DND-41 (cell line): ENCODE data around the gene MYRIP.

Experiments used
- ATAC-seq: fragments of 200-7000 bp; cut with Tn5 transposase; 3 replicates; pipeline ENCODE4 v1.9.1; 2021; ENCODE audit warnings: low read depth; ENCODE audit not compliant: insufficient read depth
- DNase-seq: peaks from one replicate; pipeline ENCODE4 v3.0.0-alpha.2; 2020
- H2AFZ ChIP-seq: 2 replicates; pipeline ENCODE4 v1.6.0; 2012; ENCODE audit warnings: low read depth, low read length
- H3K27ac ChIP-seq: 2 replicates; pipeline ENCODE4 v1.5.1; 2012; ENCODE audit warnings: low read length, inconsistent platforms
- H3K27me3 ChIP-seq: fragments of 200-600 bp; sonication (generic); 2 replicates; pipeline ENCODE4 v1.6.0; 2012; ENCODE audit warnings: low read length, mild to moderate bottlenecking, inconsistent platforms; ENCODE audit not compliant: insufficient read depth, poor library complexity
- H3K36me3 ChIP-seq: 2 replicates; pipeline ENCODE4 v1.5.1; 2012; ENCODE audit warnings: low read length, inconsistent platforms; ENCODE audit not compliant: insufficient read depth
- H3K4me1 ChIP-seq: 2 replicates; pipeline ENCODE4 v1.5.1; 2012; ENCODE audit warnings: mild to moderate bottlenecking, low read length; ENCODE audit not compliant: insufficient read depth
- H3K4me2 ChIP-seq: 2 replicates; pipeline ENCODE4 v1.6.0; 2012; ENCODE audit warnings: mild to moderate bottlenecking, moderate library complexity, low read length, inconsistent platforms; ENCODE audit not compliant: insufficient read depth
- H3K4me3 ChIP-seq, 2 experiments: fragments of 200-600 bp in 1 of 2; shearing (Covaris generic) in 1 of 2; 2 replicates each; pipeline ENCODE4 v1.5.1; 2012 to 2016; ENCODE audit warnings: inconsistent platforms in 2 of 2, low read length in 2 of 2, mild to moderate bottlenecking in 2 of 2, low read depth in 1 of 2, moderate library complexity in 1 of 2
- H3K79me2 ChIP-seq: 2 replicates; pipeline ENCODE4 v1.6.0; 2012; ENCODE audit warnings: low read length, inconsistent platforms; ENCODE audit not compliant: insufficient read depth
- H3K9ac ChIP-seq: 2 replicates; pipeline ENCODE4 v1.6.0; 2012; ENCODE audit warnings: low read depth, mild to moderate bottlenecking, inconsistent platforms, low read length, moderate library complexity
- H3K9me3 ChIP-seq: 2 replicates; pipeline ENCODE4 v1.5.1; 2012; ENCODE audit warnings: low read length, moderate library complexity, mild to moderate bottlenecking, inconsistent platforms; ENCODE audit not compliant: insufficient read depth, severe bottlenecking
- H4K20me1 ChIP-seq: 2 replicates; pipeline ENCODE4 v1.6.0; 2012; ENCODE audit warnings: low read length; ENCODE audit not compliant: insufficient read depth
- EZH2 ChIP-seq: IDR thresholded peaks from 3 replicates; pipeline ENCODE4 v1.6.1; 2012; ENCODE audit warnings: borderline replicate concordance, low read depth, mild to moderate bottlenecking, moderate library complexity, low read length, inconsistent platforms; ENCODE audit not compliant: severe bottlenecking
- TF ChIP-seq, protein P1 (sequence below): IDR thresholded peaks from 2 replicates; pipeline ENCODE4 v1.5.1; 2012; ENCODE audit warnings: borderline replicate concordance, low read length, moderate library complexity, mild to moderate bottlenecking; ENCODE audit not compliant: poor library complexity, severe bottlenecking; ENCODE audit errors: extremely low read depth

MYRIP gene

GRCh38 chr3:39907981-39908380 lies 98.6 kb downstream of the MYRIP start:
- Histone ChIP-seq H4K20me1 (no peaks in the 10 kb centered on the region), H3K9me3 (no peaks in the 10 kb centered on the region), H3K4me1 (no peaks in the 10 kb centered on the region), H3K27me3 (peaks cover 8% of the 10 kb centered on the region), H3K27ac (no peak overlapping the region), H2AFZ (no peak overlapping the region), H3K79me2 (no peaks in the 10 kb centered on the region), H3K9ac (no peak overlapping the region), H3K4me2 (no peak overlapping the region), H3K36me3 (no peaks in the 10 kb centered on the region), H3K4me3 (no peak overlapping the region)
- DNase-seq (no peak), ATAC-seq (no peak)
- no peak for TF ChIP-seq EZH2

GRCh38 chr3:39910135-39910534 lies 100.7 kb downstream of the MYRIP start:
- H3K9ac ChIP-seq = no peak overlapping the region
- H3K4me2 ChIP-seq = no peak overlapping the region
- no peaks in the 10 kb centered on the region for H3K4me1 ChIP-seq
- H3K4me3 ChIP-seq = no peak overlapping the region
- no peak overlapping the region for H3K27ac ChIP-seq
- DNase-seq (no peak), ATAC-seq (no peak)
- H4K20me1 ChIP-seq = no peaks in the 10 kb centered on the region
- peaks cover 4% of the 10 kb centered on the region for H3K27me3 ChIP-seq
- no peaks in the 10 kb centered on the region for H3K9me3 ChIP-seq
- no peaks in the 10 kb centered on the region for H3K36me3 ChIP-seq
- TF ChIP-seq EZH2 = no peak
- TF ChIP-seq, protein P1, sequence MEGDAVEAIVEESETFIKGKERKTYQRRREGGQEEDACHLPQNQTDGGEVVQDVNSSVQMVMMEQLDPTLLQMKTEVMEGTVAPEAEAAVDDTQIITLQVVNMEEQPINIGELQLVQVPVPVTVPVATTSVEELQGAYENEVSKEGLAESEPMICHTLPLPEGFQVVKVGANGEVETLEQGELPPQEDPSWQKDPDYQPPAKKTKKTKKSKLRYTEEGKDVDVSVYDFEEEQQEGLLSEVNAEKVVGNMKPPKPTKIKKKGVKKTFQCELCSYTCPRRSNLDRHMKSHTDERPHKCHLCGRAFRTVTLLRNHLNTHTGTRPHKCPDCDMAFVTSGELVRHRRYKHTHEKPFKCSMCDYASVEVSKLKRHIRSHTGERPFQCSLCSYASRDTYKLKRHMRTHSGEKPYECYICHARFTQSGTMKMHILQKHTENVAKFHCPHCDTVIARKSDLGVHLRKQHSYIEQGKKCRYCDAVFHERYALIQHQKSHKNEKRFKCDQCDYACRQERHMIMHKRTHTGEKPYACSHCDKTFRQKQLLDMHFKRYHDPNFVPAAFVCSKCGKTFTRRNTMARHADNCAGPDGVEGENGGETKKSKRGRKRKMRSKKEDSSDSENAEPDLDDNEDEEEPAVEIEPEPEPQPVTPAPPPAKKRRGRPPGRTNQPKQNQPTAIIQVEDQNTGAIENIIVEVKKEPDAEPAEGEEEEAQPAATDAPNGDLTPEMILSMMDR = no peak
- H3K79me2 ChIP-seq = no peaks in the 10 kb centered on the region
- H2AFZ ChIP-seq = no peak overlapping the region

DNA sequence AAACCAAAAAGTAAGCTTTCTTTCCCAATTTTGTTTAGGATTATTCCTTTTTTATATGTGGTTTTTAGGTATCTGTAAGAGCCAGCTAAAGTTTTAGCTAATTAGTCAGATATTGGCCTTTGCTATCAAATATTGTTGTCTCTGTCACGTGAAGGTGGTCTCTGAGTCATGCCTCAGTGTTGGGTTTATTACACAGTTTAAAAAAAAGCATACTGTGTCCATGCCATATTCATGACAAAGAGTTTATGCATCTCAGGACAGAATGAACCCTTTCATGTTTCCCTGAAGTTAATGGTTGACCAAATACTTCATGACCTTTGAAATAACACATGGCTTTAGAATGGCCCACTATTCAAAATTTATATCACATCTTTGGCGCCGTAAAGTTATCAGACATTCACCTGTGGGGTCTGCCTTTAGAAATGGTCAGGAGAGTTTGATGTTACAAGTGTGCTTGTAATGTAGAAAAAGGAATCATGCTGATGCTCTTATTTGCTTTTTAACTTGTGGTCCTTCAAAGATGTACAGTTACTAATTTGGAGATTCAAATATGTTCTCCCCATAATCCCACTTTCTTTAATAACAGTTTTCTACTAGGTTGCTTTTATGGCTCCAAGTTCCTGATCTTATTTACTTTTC lies 101.5 kb downstream of the MYRIP start:
- H3K9me3 ChIP-seq = no peaks in the 10 kb centered on the region
- H3K36me3 ChIP-seq = no peaks in the 10 kb centered on the region
- H3K27ac ChIP-seq = no peak overlapping the region
- no peak overlapping the region for H2AFZ ChIP-seq
- no peaks in the 10 kb centered on the region for H3K79me2 ChIP-seq
- H3K4me3 ChIP-seq = no peak overlapping the region
- H3K4me1 ChIP-seq = no peaks in the 10 kb centered on the region
- H4K20me1 ChIP-seq = no peaks in the 10 kb centered on the region
- TF ChIP-seq, protein P1 = no peak
- no peak for TF ChIP-seq EZH2
- DNase-seq (no peak), ATAC-seq (no peak)
- H3K9ac ChIP-seq = no peak overlapping the region
- H3K4me2 ChIP-seq = no peak overlapping the region
- peaks cover 4% of the 10 kb centered on the region for H3K27me3 ChIP-seq

DNA sequence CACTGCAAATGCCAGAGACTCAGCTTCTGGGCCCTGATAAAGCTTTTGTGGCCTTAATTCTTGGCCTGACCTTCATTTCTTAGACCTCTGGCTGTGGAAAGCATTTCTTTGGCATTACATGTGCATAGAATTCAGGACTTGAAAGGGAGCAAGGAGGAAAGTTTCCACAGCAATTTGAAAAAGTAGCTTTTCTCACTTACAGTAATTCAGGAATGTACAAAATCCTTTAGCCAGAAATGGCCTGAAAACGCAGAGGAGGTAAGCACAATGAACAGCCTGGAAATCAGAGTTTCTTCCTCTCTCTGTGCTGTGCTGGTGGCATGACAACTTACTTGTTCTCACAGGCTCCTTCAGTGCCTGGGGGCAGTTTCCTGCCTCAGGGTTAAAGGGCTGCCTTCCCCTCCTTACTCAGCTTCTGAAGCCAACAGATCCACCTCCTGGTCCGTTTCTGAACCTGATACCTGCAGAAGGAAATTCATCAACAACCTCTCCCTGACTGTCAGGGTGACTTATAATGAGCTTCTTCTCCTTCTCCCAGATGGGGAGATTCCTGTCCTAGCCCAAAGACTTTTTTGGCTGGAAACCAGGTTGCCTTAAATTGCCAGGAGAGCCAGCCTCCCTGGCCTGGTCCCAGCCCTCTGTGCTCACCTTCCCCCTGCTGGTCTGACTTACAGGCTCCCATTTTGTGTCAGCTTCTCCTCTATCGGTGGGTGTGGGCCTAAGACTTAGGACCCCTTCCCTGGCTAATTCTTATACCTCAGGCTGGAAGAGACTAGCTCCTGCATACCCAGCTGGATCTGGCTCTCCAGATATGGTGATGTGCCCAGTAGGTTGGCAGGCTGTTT lies 102.3 kb downstream of the MYRIP start:
- Histone ChIP-seq H2AFZ (no peak overlapping the region), H3K4me2 (no peak overlapping the region)
- no peak for DNase-seq

More for the DNA sequence above, 102.3 kb downstream of the MYRIP start:
- TF ChIP-seq, protein P1 = no peak
- TF ChIP-seq EZH2 = no peak
- Histone ChIP-seq H3K4me1 (no peaks in the 10 kb centered on the region), H3K9me3 (no peaks in the 10 kb centered on the region), H3K27me3 (peaks cover 4% of the 10 kb centered on the region), H3K36me3 (no peaks in the 10 kb centered on the region), H3K4me3 (no peak overlapping the region), H3K9ac (no peak overlapping the region), H3K27ac (no peak overlapping the region), H3K79me2 (no peaks in the 10 kb centered on the region), H4K20me1 (no peaks in the 10 kb centered on the region)
- no peak for ATAC-seq
